Glutamatergic neuron (in vitro differentiated cells): ENCODE results near the gene CAMTA2. TPM values are rescaled to one million over a fixed set of nuclear protein-coding genes. Genes with fewer than 3 reads are reported as not detected.

ENCODE experiments used
- DNase-seq: peaks from one replicate; pipeline ENCODE4 v3.0.0; 2022
- H3K27ac Mint-ChIP-seq: one replicate; pipeline ENCODE4 v1.8.0; 2020; ENCODE audit warnings: mild to moderate bottlenecking, mixed read lengths, inconsistent platforms; ENCODE audit not compliant: unreplicated experiment
- H3K27me3 Mint-ChIP-seq: one replicate; pipeline ENCODE4 v1.8.0; 2020; ENCODE audit warnings: mild to moderate bottlenecking, moderate library complexity, mixed read lengths, inconsistent platforms; ENCODE audit not compliant: unreplicated experiment
- H3K36me3 Mint-ChIP-seq: one replicate; pipeline ENCODE4 v1.8.0; 2020; ENCODE audit warnings: mild to moderate bottlenecking, mixed read lengths, inconsistent platforms; ENCODE audit not compliant: unreplicated experiment
- H3K4me1 Mint-ChIP-seq: one replicate; pipeline ENCODE4 v1.8.0; 2020; ENCODE audit warnings: mild to moderate bottlenecking, low read depth, mixed read lengths, inconsistent platforms; ENCODE audit not compliant: unreplicated experiment
- H3K4me3 Mint-ChIP-seq: one replicate; pipeline ENCODE4 v1.8.0; 2020; ENCODE audit warnings: mild to moderate bottlenecking, mixed read lengths, inconsistent platforms; ENCODE audit not compliant: unreplicated experiment
- H3K9me3 Mint-ChIP-seq: one replicate; pipeline ENCODE4 v1.8.0; 2020; ENCODE audit warnings: mild to moderate bottlenecking, moderate library complexity, mixed read lengths, inconsistent platforms; ENCODE audit not compliant: unreplicated experiment
- CTCF ChIP-seq: fragments of 200-600 bp; sonication (generic); IDR thresholded peaks from one replicate; pipeline ENCODE4 v1.5.0; 2021; ENCODE audit not compliant: partially characterized antibody, unreplicated experiment
- microRNA-seq: library from miRNA; unstranded; fragments of <30 nt; microRNA quantifications from one replicate; pipeline ENCODE4, GENCODE V29; 2020; ENCODE audit not compliant: unreplicated experiment
- total RNA-seq: library from RNA; stranded (reverse); fragmentation: NEBNext Ultra II Directional; extraction: Animal tissue kit (Norgen Biotek cat#: 25700); gene quantifications from one replicate; pipeline ENCODE4 v1.2.1, GENCODE V29; 2021; ENCODE audit not compliant: unreplicated experiment

The CAMTA2 gene
- total RNA-seq, 1 donor from 2014 or later: 61.4 TPM

GRCh38 chr17:4921320-4921719, 66.2 kb downstream of the CAMTA2 start:
- no peak for TF ChIP-seq CTCF
- Mint-ChIP-seq H3K4me3 (no peak overlapping the region), H3K9me3 (no peaks in the 10 kb centered on the region), H3K4me1 (peaks cover 4% of the 10 kb centered on the region), H3K36me3 (no peaks in the 10 kb centered on the region), H3K27me3 (peaks cover 4% of the 10 kb centered on the region), H3K27ac (no peak overlapping the region)
- no peak for DNase-seq

- no peak overlapping the region for H3K4me3 Mint-ChIP-seq
- no peak for TF ChIP-seq CTCF
- no peaks in the 10 kb centered on the region for H3K9me3 Mint-ChIP-seq
- no peak overlapping the region for H3K27ac Mint-ChIP-seq
- DNase-seq: no peak
- peaks cover 4% of the 10 kb centered on the region for H3K4me1 Mint-ChIP-seq
- no peaks in the 10 kb centered on the region for H3K36me3 Mint-ChIP-seq
- H3K27me3 Mint-ChIP-seq: peaks cover 4% of the 10 kb centered on the region
Observed at GRCh38 chr17:4920351-4921048, 67.0 kb downstream of the CAMTA2 start.

- H3K4me3 Mint-ChIP-seq: no peak overlapping the region
- no peak for DNase-seq
- no peaks in the 10 kb centered on the region for H3K36me3 Mint-ChIP-seq
- peaks cover 4% of the 10 kb centered on the region for H3K4me1 Mint-ChIP-seq
- peaks cover 4% of the 10 kb centered on the region for H3K27me3 Mint-ChIP-seq
- no peak for TF ChIP-seq CTCF
- H3K9me3 Mint-ChIP-seq: no peaks in the 10 kb centered on the region
- H3K27ac Mint-ChIP-seq: no peak overlapping the region
Observed at GRCh38 chr17:4919511-4920047, 67.9 kb downstream of the CAMTA2 start.

Small RNAs within 50 kb of the gene (microRNA-seq; reads per million reads assigned to microRNA genes)
- 0.41 reads per million for gene MIR6864
- 1.4 reads per million, percentile 3 among the genes with 10 or more reads in this experiment for gene MIR6865

Other genes with a start within 250 kb of the CAMTA2 start
- not detected for gene ZMYND15, start 247.8 kb downstream of the CAMTA2 start, total RNA-seq
- gene CXCL16, start 247.7 kb downstream of the CAMTA2 start, total RNA-seq: not detected
- not detected for gene TM4SF5, start 215.8 kb downstream of the CAMTA2 start, total RNA-seq
- 2.5 TPM for gene VMO1, start 201.3 kb downstream of the CAMTA2 start, total RNA-seq
- not detected for gene GLTPD2, start 198.7 kb downstream of the CAMTA2 start, total RNA-seq
- gene PSMB6, start 191.5 kb downstream of the CAMTA2 start, total RNA-seq: 128 TPM
- gene PLD2, start 180.5 kb downstream of the CAMTA2 start, total RNA-seq: 61.4 TPM
- 130 TPM for gene MINK1, start 154.3 kb downstream of the CAMTA2 start, total RNA-seq
- 11.1 TPM for gene C17orf107, start 88.1 kb downstream of the CAMTA2 start, total RNA-seq
- gene CHRNE, start 84.6 kb downstream of the CAMTA2 start, total RNA-seq: 0.69 TPM
- 0.47 TPM for gene GP1BA, start 55.4 kb downstream of the CAMTA2 start, total RNA-seq
- 72.2 TPM for gene SLC25A11, start 47.6 kb downstream of the CAMTA2 start, total RNA-seq
- 96.1 TPM for gene RNF167, start 47.4 kb downstream of the CAMTA2 start, total RNA-seq
- gene PFN1, start 39.1 kb downstream of the CAMTA2 start, total RNA-seq: 356 TPM
- 62.1 TPM for gene ENO3, start 36.6 kb downstream of the CAMTA2 start, total RNA-seq
- gene SPAG7, start 19.9 kb downstream of the CAMTA2 start, total RNA-seq: 69.6 TPM
- gene INCA1, start 9.8 kb upstream of the CAMTA2 start, total RNA-seq: 0.44 TPM
- 5.6 TPM for gene KIF1C, start 10.3 kb upstream of the CAMTA2 start, total RNA-seq
- gene SLC52A1, start 47.8 kb upstream of the CAMTA2 start, total RNA-seq: not detected
- 4.9 TPM for gene ZFP3, start 90.8 kb upstream of the CAMTA2 start, total RNA-seq
- 44.5 TPM for gene ZNF232, start 124.2 kb upstream of the CAMTA2 start, total RNA-seq
- 4.7 TPM for gene USP6, start 128.4 kb upstream of the CAMTA2 start, total RNA-seq
- gene ZNF594, start 204.2 kb upstream of the CAMTA2 start, total RNA-seq: 21.2 TPM
- not detected for gene SCIMP, start 247.2 kb upstream of the CAMTA2 start, total RNA-seq